Suprapubic skin (tissue), 4 donors: ENCODE data around the gene SPAG8. TPM values are rescaled to one million over a fixed set of nuclear protein-coding genes. Genes with fewer than 3 reads are reported as not detected.

ENCODE experiments used
- DNase-seq, 2 donors: peaks; one replicate each; pipeline ENCODE4 v3.0.0-alpha.2; 2019; ENCODE audit warnings: low spot score in 2 of 2
- H3K27ac ChIP-seq: fragments of 200-600 bp; sonication (generic); one replicate; pipeline ENCODE4 v1.5.1; 2019
- H3K27me3 ChIP-seq: fragments of 200-600 bp; sonication (generic); one replicate; pipeline ENCODE4 v1.5.1; 2019
- H3K36me3 ChIP-seq: fragments of 200-600 bp; sonication (generic); one replicate; pipeline ENCODE4 v1.5.1; 2019
- H3K4me1 ChIP-seq: fragments of 200-600 bp; sonication (generic); one replicate; pipeline ENCODE4 v1.5.1; 2019
- H3K4me3 ChIP-seq: fragments of 200-600 bp; sonication (generic); one replicate; pipeline ENCODE4 v1.5.1; 2019; ENCODE audit warnings: mild to moderate bottlenecking
- H3K9me3 ChIP-seq: fragments of 200-600 bp; sonication (generic); one replicate; pipeline ENCODE4 v1.5.1; 2019
- CTCF ChIP-seq, 2 donors: fragments of 200-600 bp in 1 of 2; fragments of 450-650 bp in 1 of 2; sonication (generic) in 1 of 2; IDR thresholded peaks; one replicate each; pipeline ENCODE4 v1.5.1; 2016 to 2019; ENCODE audit warnings: antibody characterized with exemption in 2 of 2, mild to moderate bottlenecking in 1 of 2, moderate library complexity in 1 of 2
- EP300 ChIP-seq: sonication (generic); formaldehyde crosslinking; IDR thresholded peaks from one replicate; pipeline ENCODE4 v1.6.1; 2017; ENCODE audit warnings: antibody characterized with exemption
- POLR2A ChIP-seq, 2 donors: fragments of 450-650 bp; IDR thresholded peaks; one replicate each; pipeline ENCODE4 v1.6.1; 2017; ENCODE audit warnings: antibody characterized with exemption in 2 of 2, mild to moderate bottlenecking in 2 of 2, moderate library complexity in 2 of 2
- POLR2AphosphoS5 ChIP-seq, 3 donors: sonication (generic); formaldehyde crosslinking; IDR thresholded peaks; one replicate each; pipeline ENCODE4 v1.6.1; 2017; ENCODE audit warnings: antibody characterized with exemption in 3 of 3
- WGBS: methylation state at CpG from one replicate; pipeline ENCODE4 v1.1.5; 2018; 5-methylcytosine and 5-hydroxymethylcytosine counted together
- total RNA-seq, 4 donors: library from RNA; depleted of rRNA; stranded (reverse); fragments of >200 nt; gene quantifications; one replicate each; pipeline ENCODE4 v1.1.0, GENCODE V29; 2016

Gene SPAG8
- total RNA-seq, 4 donors from 2014 or later: 0.47 to 0.53 (median 0.52) TPM; not detected in 1

DNA sequence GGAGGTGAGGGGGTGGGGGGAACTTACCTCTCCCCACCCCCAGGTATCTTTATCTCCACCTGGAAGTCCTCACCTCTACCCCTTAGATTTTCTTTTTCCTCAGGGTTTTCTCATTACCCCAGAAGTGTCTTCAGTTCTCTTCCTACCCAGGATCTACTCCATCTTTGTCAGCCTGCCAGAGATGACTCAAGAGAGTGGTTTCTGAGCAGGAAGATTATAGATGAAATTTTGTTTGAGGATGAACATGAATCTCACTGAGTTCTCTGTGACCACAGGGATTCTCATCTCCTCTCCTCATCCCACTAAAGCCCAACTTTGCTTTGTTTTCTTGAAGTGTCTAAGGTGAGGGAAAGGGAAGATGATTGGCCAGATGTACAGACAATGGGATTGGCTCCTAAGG is 8.0 kb upstream of the SPAG8 start:
- H3K27me3 ChIP-seq: no peaks in the 10 kb centered on the region
- H3K9me3 ChIP-seq: no peaks in the 10 kb centered on the region
- no peaks in the 10 kb centered on the region for H3K36me3 ChIP-seq
- peaks cover 12% of the 10 kb centered on the region for H3K4me1 ChIP-seq
- DNase-seq: no peak
- no peak overlapping the region for H3K27ac ChIP-seq
- TF ChIP-seq POLR2A (IDR thresholded peaks at IDR 0.05) (no peak), CTCF (IDR thresholded peaks at IDR 0.05) (no peak), POLR2AphosphoS5 (IDR thresholded peaks at IDR 0.05) (no peak)
- H3K4me3 ChIP-seq: no peak overlapping the region

DNA sequence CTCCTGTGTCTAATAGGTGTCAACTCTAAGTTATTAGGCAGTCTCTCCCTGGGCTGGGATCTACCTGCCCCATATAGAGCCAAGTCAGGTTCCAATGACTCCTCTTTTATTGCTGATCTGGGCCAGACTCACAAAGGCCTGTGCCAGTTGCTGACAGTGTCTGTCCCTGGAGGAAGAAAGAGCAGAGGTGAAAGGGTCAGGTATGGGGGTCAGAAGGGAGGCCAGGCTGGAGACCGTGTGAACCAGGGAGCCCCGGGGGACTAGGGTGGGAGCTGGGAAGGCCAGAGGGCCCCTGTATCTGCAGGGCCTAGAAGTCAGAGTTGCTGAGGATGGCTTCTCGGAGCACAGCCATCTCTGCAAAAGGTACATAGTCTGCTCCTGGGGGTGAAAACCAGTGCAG is 6.3 kb upstream of the SPAG8 start:
- 81% methylated on average over 3 of the region's 3 CpGs for WGBS
- no peaks in the 10 kb centered on the region for H3K36me3 ChIP-seq
- no peak overlapping the region for H3K27ac ChIP-seq
- DNase-seq: no peak
- TF ChIP-seq EP300 (no peak), POLR2A (IDR thresholded peaks at IDR 0.05) (no peak), POLR2AphosphoS5 (IDR thresholded peaks at IDR 0.05) (no peak), CTCF (IDR thresholded peaks at IDR 0.05) (no peak)
- H3K9me3 ChIP-seq: no peaks in the 10 kb centered on the region
- H3K4me3 ChIP-seq: no peak overlapping the region
- no peaks in the 10 kb centered on the region for H3K27me3 ChIP-seq
- H3K4me1 ChIP-seq: peaks cover 17% of the 10 kb centered on the region

DNA sequence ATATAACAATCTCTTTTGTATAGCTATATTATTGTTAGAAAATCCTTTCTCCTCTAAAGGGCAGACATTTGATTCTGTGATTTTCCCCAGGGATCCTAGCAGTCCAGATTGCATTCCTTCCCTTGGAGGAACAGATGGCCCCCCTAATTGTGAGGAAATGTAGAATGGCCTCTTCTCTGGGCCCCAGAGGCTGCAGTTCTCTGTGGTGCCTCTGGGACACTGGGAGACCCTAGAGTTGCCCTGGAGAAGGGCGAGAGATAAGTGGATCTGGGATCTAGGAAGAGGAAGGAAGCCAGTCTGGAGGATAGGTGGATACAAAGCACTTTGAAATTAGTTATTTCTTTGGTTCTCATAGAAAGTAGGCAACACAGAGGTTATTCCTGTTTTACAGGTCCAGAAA is 4.6 kb upstream of the SPAG8 start:
- Histone ChIP-seq H3K4me3 (no peak overlapping the region), H3K9me3 (no peaks in the 10 kb centered on the region), H3K27me3 (no peaks in the 10 kb centered on the region), H3K36me3 (no peaks in the 10 kb centered on the region), H3K4me1 (peaks cover 31% of the 10 kb centered on the region), H3K27ac (no peak overlapping the region)
- WGBS: 68% methylated on average over 1 of the region's 1 CpG
- DNase-seq: no peak
- TF ChIP-seq POLR2AphosphoS5 (IDR thresholded peaks at IDR 0.05) (no peak), POLR2A (IDR thresholded peaks at IDR 0.05) (no peak), CTCF (IDR thresholded peaks at IDR 0.05) (no peak)

GRCh38 chr9:35814841-35815543 is 2.9 kb upstream of the SPAG8 start, which contains the start of gene HINT2:
Gene HINT2, minus strand, starts transcription at chr9:35815042. Its CDS starts 63 bp downstream, at chr9:35814979.
- H3K27me3 ChIP-seq: no peaks in the 10 kb centered on the region
- DNase-seq: peak; percentile 97 to 98
- under 1% methylated on average over 22 of the region's 52 CpGs for WGBS
- H3K36me3 ChIP-seq: no peaks in the 10 kb centered on the region
- H3K4me1 ChIP-seq: peaks cover 36% of the 10 kb centered on the region
- H3K27ac ChIP-seq: peak within 1 kb of the TSS; percentile 92
- no peak for TF ChIP-seq CTCF (IDR thresholded peaks at IDR 0.05)
- no peak for TF ChIP-seq EP300
- TF ChIP-seq POLR2A (IDR thresholded peaks at IDR 0.05): peak; percentile 56 to 76
- TF ChIP-seq POLR2AphosphoS5 (IDR thresholded peaks at IDR 0.05): peak in 1 of 3 donors; percentile 72
- H3K4me3 ChIP-seq: peak within 1 kb of the TSS; percentile 72
- no peaks in the 10 kb centered on the region for H3K9me3 ChIP-seq

DNA sequence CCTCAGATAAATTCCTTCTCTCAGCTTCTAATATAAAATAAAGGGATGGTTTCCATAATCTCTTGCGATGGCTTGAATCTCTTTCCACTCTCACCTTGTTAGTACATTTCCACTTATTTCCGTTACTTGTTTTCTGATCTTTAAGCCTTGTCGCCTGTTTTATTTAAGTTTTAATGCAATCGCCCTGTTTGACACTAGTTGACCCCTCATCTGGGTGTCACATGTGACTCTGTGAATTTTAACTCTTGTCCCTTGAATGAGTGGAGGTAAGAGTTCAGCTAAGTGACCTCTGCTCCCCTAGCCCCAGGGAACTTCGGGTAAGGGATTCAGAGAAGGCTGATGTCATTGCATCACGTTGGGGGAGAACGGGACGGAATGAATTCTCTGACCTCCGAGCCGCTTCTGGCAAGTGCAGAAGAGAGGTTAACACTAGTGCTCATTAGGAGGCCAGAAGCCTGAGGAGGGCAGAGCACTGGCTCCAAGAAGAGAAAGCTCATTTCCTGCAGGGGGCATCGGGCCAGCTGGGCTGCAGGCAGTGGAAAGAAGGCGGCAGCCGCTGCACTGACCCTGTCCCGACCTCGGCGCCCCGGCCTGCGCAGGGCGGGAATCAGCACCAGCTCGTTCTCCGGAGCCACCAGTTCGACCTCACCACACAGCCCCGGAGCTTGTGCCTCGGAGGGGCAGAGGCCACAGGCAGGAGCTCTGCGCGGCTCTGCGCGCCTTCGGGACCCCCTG is 2.2 kb upstream of the SPAG8 start:
- WGBS: 11% methylated on average over 17 of the region's 29 CpGs
- Histone ChIP-seq H3K27me3 (no peaks in the 10 kb centered on the region), H3K27ac (peak overlapping the region; percentile 92), H3K9me3 (no peaks in the 10 kb centered on the region), H3K4me1 (peaks cover 36% of the 10 kb centered on the region), H3K36me3 (no peaks in the 10 kb centered on the region), H3K4me3 (peak overlapping the region; percentile 72)
- peak; percentile 85 to 86 for DNase-seq
- TF ChIP-seq POLR2AphosphoS5 (IDR thresholded peaks at IDR 0.05) (no peak), EP300 (no peak), POLR2A (IDR thresholded peaks at IDR 0.05) (no peak), CTCF (IDR thresholded peaks at IDR 0.05) (peak in 1 of 2 donors; percentile 25)
